ENCODE results near the gene SVBP.
"Not testable (repeated sequence)": the region's sequence is repeated elsewhere in the genome, so short reads cannot be mapped to it uniquely, and the experiment has no call there.

SVBP gene

DNA sequence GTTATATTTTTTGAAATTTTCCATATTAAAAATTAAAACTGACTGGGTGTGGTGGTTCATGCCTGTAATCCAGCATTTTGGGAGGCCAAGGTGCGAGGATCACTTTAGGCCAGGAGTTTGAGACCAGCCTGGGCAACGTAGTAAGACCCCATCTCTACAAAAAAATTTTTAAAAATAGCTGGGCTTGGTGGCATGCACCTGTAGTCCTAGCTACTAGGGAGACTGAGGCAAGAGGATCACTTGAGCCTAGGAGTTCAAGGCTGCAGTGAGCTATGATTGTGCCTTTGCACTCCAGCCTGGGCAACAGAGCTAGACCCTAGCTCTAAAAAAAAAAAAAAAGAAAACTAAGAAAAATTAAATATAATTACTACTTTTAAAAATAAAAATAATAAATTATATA lies 4.5 kb upstream of the SVBP start:
- CTCF ChIA-PET = interaction anchor here (0.6 kb wide), 2 partner anchors 164 to 178 kb away, joined by 3 read pairs; no protein-coding TSS in a partner anchor

DNA sequence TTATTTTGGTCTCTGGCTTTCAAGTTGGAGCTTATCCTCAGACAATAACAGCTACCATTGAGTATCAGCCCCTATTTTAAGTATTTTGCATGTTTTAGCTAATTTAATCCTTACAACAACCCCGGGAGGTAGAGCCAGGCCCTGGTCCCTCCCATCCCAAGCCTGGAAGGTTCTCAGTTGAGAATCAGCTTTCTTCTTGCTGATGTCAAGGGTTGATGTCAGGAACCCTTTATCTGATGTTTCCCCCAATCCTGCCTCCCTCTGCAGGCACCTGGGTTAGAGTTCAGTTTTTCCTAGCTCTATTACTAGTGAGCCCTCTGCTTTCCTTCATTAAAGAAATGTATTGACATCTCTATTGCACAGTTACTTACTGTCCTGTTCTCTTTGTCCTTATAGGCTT lies 3.6 kb upstream of the SVBP start:
- ChIA-PET POLR2A (ENCODE audit: low non-redundant PET) (no interaction called here), CTCF (interaction anchor here (0.6 to 1.0 kb wide), 3 partner anchors 8 to 163 kb away, joined by 3 to 4 read pairs (median 3); no protein-coding TSS in a partner anchor)
- TF ChIP-seq, protein P1, sequence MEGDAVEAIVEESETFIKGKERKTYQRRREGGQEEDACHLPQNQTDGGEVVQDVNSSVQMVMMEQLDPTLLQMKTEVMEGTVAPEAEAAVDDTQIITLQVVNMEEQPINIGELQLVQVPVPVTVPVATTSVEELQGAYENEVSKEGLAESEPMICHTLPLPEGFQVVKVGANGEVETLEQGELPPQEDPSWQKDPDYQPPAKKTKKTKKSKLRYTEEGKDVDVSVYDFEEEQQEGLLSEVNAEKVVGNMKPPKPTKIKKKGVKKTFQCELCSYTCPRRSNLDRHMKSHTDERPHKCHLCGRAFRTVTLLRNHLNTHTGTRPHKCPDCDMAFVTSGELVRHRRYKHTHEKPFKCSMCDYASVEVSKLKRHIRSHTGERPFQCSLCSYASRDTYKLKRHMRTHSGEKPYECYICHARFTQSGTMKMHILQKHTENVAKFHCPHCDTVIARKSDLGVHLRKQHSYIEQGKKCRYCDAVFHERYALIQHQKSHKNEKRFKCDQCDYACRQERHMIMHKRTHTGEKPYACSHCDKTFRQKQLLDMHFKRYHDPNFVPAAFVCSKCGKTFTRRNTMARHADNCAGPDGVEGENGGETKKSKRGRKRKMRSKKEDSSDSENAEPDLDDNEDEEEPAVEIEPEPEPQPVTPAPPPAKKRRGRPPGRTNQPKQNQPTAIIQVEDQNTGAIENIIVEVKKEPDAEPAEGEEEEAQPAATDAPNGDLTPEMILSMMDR (conservative IDR thresholded peaks at IDR 0.05; ENCODE audit: low read depth) = no peak
- no peak overlapping the region for H3K27ac ChIP-seq
- no peak for DNase-seq (ENCODE audit: low spot score)

More for the DNA sequence above, 4.5 kb upstream of the SVBP start:
- TF ChIP-seq, protein P1 (conservative IDR thresholded peaks at IDR 0.05; ENCODE audit: low read depth) = no peak
- H3K27ac ChIP-seq = no peak overlapping the region
- DNase-seq (ENCODE audit: low spot score) = no peak
- POLR2A ChIA-PET (ENCODE audit: low non-redundant PET) = interaction anchor here (0.7 kb wide), 1 partner anchor 25 kb away, joined by 3 read pairs; the partner anchor contains the start of gene ZNF691

DNA sequence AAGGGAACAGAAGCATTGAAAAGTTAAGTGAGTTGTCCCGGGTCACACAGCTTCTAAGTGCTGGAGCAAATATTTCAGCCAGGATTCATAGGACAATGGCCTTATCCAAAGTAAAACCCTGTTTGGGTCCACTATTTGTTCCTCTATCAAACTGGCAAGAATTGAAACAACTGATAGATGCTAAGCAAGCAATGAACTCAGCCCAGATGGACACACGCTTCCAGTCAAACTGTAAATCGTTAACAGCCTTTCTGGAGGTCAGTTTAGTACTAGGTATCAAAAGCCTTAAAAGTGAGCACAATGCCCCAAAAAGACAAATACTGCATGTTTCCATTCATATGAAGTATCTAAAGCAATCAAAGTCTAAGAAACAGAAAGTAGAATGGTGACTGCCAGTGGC lies 779 bp upstream of the SVBP start:
- CTCF ChIA-PET = interaction anchor here (0.6 kb wide), 2 partner anchors 52 to 1208 kb away, joined by 3 read pairs; no protein-coding TSS in a partner anchor
- DNase-seq (ENCODE audit: low spot score) = no peak
- TF ChIP-seq, protein P1 (conservative IDR thresholded peaks at IDR 0.05; ENCODE audit: low read depth) = no peak
- no peak overlapping the region for H3K27ac ChIP-seq
- POLR2A ChIA-PET (ENCODE audit: low non-redundant PET) = interaction anchor here (0.9 to 1.5 kb wide), 2 partner anchors 28 to 51 kb away, joined by 3 to 5 read pairs; partner anchors contain the start of genes C1orf50, P3H1 and ZNF691

- ChIA-PET CTCF (interaction anchor here (0.6 kb wide), 1 partner anchor 1209 kb away, joined by 3 read pairs; no protein-coding TSS in a partner anchor), POLR2A (ENCODE audit: low non-redundant PET) (interaction anchor here (0.9 to 1.5 kb wide), 2 partner anchors 29 to 51 kb away, joined by 3 to 5 read pairs; partner anchors contain the start of genes C1orf50, P3H1 and ZNF691)
- TF ChIP-seq, protein P1 (conservative IDR thresholded peaks at IDR 0.05; ENCODE audit: low read depth) = no peak
- H3K27ac ChIP-seq = peak overlapping the region; percentile 98
- no peak for DNase-seq (ENCODE audit: low spot score)
These were observed 207 bp upstream of the SVBP start for GRCh38 chr1:42817440-42817767.

DNA sequence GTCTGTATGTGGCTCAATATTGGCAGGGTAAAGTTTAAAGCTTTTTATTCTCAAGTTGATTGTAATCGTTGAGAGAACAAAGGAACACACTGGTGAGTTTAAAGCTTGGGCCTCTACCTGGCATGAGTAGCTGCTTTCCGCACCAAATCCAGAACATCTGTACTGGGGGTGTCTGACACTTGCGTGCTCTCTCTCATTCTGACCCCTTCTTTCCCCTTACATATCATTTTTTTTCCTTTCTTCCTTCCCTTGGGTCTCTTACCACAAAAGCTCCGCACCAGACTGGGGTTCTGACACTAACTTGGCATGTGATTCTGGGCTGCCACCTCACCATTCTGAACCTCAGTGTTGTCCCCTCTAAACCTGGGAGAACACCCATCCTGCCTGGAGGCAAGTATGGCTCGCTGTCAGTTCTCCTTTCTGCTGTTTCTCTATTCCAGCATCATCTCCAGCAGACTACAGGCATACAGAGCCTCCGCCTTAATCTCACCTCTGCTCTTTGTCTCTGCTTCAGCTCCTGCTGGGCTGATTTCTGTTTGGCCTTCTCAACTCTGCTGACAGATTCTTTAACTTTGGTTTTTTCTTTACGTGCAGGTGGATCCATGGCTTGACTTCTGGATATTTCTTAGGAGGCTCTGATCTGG lies 1.1 kb downstream of the SVBP start:
- H3K27ac ChIP-seq = peak overlapping the region; percentile 98
- no peak for DNase-seq (ENCODE audit: low spot score)
- CTCF ChIA-PET = interaction anchor here (0.6 to 1.2 kb wide), 3 partner anchors 10 to 274 kb away, joined by 3 to 5 read pairs (median 3); no protein-coding TSS in a partner anchor
- TF ChIP-seq, protein P1 (conservative IDR thresholded peaks at IDR 0.05; ENCODE audit: low read depth) = no peak
- POLR2A ChIA-PET (ENCODE audit: low non-redundant PET) = no interaction called here

DNA sequence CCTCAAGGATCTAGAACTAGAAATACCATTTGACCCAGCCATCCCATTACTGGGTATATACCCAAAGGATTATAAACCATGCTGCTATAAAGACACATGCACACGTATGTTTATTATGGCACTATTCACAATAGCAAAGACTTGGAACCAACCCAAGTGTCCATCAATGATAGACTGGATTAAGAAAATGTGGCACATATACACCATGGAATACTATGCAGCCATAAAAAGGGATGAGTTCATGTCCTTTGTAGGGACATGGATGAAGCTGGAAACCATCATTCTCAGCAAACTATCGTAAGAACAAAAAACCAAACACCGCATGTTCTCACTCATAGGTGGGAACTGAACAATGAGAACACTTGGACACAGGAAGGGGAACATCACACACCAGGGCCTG lies 2.4 kb downstream of the SVBP start:
- DNase-seq (ENCODE audit: low spot score); CTCF ChIA-PET; POLR2A ChIA-PET (ENCODE audit: low non-redundant PET); H3K27ac ChIP-seq: not testable (repeated sequence)

DNA sequence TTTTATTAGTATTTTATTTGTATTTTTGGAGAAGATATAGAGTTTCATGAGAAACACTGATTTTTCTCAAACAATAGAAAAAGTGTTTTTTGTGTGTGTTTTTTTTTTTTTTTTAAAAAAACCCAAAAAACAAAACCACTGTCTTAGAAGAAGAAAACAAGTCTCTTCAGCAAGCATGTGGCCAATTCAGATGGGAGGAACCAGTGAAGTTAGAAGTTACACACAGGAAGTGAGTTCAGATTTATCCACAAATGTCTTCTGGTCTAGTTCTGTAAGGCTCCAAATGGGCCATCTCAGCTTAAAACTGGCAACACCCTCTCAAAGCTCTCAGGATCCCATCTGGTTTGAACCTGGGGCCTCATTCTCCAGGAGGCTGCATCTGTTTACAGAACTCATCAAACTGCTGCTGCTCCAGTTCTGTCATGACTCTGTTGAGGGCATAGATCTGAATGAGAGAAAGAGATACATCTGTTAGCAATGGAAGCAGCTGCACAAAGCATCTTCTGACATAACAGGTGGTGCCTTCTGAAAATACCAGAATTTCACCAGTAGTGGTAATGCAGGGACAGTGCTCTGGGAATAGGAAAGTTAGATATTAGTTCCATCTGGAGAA lies 10.0 kb downstream of the SVBP start:
- no peak for DNase-seq (ENCODE audit: low spot score)
- no peak overlapping the region for H3K27ac ChIP-seq
- CTCF ChIA-PET = no interaction called here
- POLR2A ChIA-PET (ENCODE audit: low non-redundant PET) = no interaction called here
- TF ChIP-seq, protein P1 (conservative IDR thresholded peaks at IDR 0.05; ENCODE audit: low read depth) = no peak

All from RWPE1 (cell line).